ENCODE data around the gene HPSE2.

The HPSE2 gene

DNA sequence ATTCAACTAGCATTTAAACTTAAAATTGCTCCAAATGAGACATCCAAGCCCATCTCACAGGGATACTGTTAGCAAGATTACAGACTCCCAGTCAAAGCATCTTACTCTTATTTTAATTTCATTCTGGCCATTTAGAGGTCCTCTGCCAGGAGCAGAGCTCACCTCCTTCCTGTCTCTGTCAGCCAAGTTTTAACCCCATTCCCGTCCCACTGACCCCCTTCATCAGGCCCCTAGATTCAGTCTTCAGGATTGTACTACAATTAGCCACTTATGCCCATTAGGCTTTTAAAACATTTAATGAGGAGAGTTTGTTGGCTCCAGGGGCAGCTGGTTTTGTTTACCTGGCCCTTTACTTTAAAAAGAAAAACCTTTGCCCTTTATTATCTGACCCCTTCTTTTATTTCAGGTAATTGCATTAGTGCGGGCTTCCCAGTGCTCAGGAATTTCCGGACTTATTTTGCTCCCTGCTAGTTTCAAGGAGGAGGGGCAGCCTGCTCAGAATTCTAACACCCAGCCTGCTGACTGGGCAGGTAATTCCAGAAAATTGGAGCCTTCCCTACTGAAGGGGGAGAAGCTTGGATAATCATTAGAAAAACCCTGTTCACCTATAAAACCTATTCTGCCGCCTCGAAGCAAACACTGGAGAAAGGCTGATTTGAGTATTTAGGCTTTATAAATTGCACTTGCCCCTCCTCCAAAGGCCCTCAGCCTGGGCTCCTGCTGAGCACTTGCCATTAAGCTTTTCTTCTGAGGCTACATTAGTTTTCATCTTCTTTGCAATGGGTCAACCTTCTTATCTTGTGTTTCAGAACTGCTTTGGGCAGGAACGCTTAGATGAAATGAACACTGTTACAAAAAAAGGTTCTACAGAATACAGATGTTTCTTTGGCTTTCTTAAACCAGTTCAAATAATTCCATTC, 588.4 kb downstream of the HPSE2 start:
- H3K4me3 ChIP-seq (ENCODE audit: low read depth, low read length): no peak overlapping the region
- no peak for TF ChIP-seq CTCF (IDR thresholded peaks at IDR 0.05)
- H3K4me1 ChIP-seq: no peaks in the 10 kb centered on the region
- no peaks in the 10 kb centered on the region for H3K9me3 ChIP-seq (ENCODE audit: control insufficient read depth, low read length)
- H3K36me3 ChIP-seq (ENCODE audit: control insufficient read depth, insufficient read depth, low read length): no peaks in the 10 kb centered on the region
- no peak overlapping the region for H2AFZ ChIP-seq
- H3K9ac ChIP-seq: no peak overlapping the region
- no peaks in the 10 kb centered on the region for H3K79me2 ChIP-seq
- H3K4me2 ChIP-seq (ENCODE audit: low read length): no peak overlapping the region
- no peaks in the 10 kb centered on the region for H3K27me3 ChIP-seq (ENCODE audit: control insufficient read depth, insufficient read depth, low read length)
- no peak overlapping the region for H3K27ac ChIP-seq

- Histone ChIP-seq H3K79me2 (no peaks in the 10 kb centered on the region), H3K27me3 (ENCODE audit: control insufficient read depth, insufficient read depth, low read length) (no peaks in the 10 kb centered on the region), H3K4me3 (ENCODE audit: low read depth, low read length) (no peak overlapping the region), H3K36me3 (ENCODE audit: control insufficient read depth, insufficient read depth, low read length) (no peaks in the 10 kb centered on the region), H3K27ac (no peak overlapping the region), H3K9ac (no peak overlapping the region), H3K4me1 (no peaks in the 10 kb centered on the region), H3K4me2 (ENCODE audit: low read length) (no peak overlapping the region), H3K9me3 (ENCODE audit: control insufficient read depth, low read length) (no peaks in the 10 kb centered on the region), H2AFZ (no peak overlapping the region)
- no peak for TF ChIP-seq CTCF (IDR thresholded peaks at IDR 0.05)
Measured at GRCh38 chr10:98644466-98644865, 591.2 kb downstream of the HPSE2 start.

GRCh38 chr10:98642281-98642680, 593.4 kb downstream of the HPSE2 start:
- TF ChIP-seq CTCF (IDR thresholded peaks at IDR 0.05): no peak
- no peaks in the 10 kb centered on the region for H3K9me3 ChIP-seq (ENCODE audit: control insufficient read depth, low read length)
- H3K27me3 ChIP-seq (ENCODE audit: control insufficient read depth, insufficient read depth, low read length): no peaks in the 10 kb centered on the region
- no peak overlapping the region for H2AFZ ChIP-seq
- no peak overlapping the region for H3K4me2 ChIP-seq (ENCODE audit: low read length)
- no peaks in the 10 kb centered on the region for H3K4me1 ChIP-seq
- H3K9ac ChIP-seq: no peak overlapping the region
- H3K27ac ChIP-seq: no peak overlapping the region
- H3K4me3 ChIP-seq (ENCODE audit: low read depth, low read length): no peak overlapping the region
- H3K79me2 ChIP-seq: no peaks in the 10 kb centered on the region
- no peaks in the 10 kb centered on the region for H3K36me3 ChIP-seq (ENCODE audit: control insufficient read depth, insufficient read depth, low read length)

GRCh38 chr10:98638920-98639319, 596.7 kb downstream of the HPSE2 start:
- H2AFZ ChIP-seq: no peak overlapping the region
- H3K36me3 ChIP-seq (ENCODE audit: control insufficient read depth, insufficient read depth, low read length): no peaks in the 10 kb centered on the region
- TF ChIP-seq CTCF (IDR thresholded peaks at IDR 0.05): no peak
- no peak overlapping the region for H3K4me3 ChIP-seq (ENCODE audit: low read depth, low read length)
- no peak overlapping the region for H3K27ac ChIP-seq
- no peak overlapping the region for H3K4me2 ChIP-seq (ENCODE audit: low read length)
- no peak overlapping the region for H3K9ac ChIP-seq
- H3K79me2 ChIP-seq: no peaks in the 10 kb centered on the region
- H3K27me3 ChIP-seq (ENCODE audit: control insufficient read depth, insufficient read depth, low read length): no peaks in the 10 kb centered on the region
- no peaks in the 10 kb centered on the region for H3K4me1 ChIP-seq
- no peaks in the 10 kb centered on the region for H3K9me3 ChIP-seq (ENCODE audit: control insufficient read depth, low read length)

- no peak for TF ChIP-seq CTCF (IDR thresholded peaks at IDR 0.05)
- no peaks in the 10 kb centered on the region for H3K9me3 ChIP-seq (ENCODE audit: control insufficient read depth, low read length)
- H3K27me3 ChIP-seq (ENCODE audit: control insufficient read depth, insufficient read depth, low read length): no peaks in the 10 kb centered on the region
- no peak overlapping the region for H3K4me3 ChIP-seq (ENCODE audit: low read depth, low read length)
- H3K27ac ChIP-seq: no peak overlapping the region
- H3K79me2 ChIP-seq: no peaks in the 10 kb centered on the region
- H2AFZ ChIP-seq: no peak overlapping the region
- H3K4me1 ChIP-seq: no peaks in the 10 kb centered on the region
- no peak overlapping the region for H3K4me2 ChIP-seq (ENCODE audit: low read length)
- no peaks in the 10 kb centered on the region for H3K36me3 ChIP-seq (ENCODE audit: control insufficient read depth, insufficient read depth, low read length)
- no peak overlapping the region for H3K9ac ChIP-seq
Measured at GRCh38 chr10:98636921-98637329, 598.7 kb downstream of the HPSE2 start.

Measured in parathyroid adenoma (tissue), 2 donors.